ENCODE data around the gene RIPK4. TPM values are rescaled to one million over a fixed set of nuclear protein-coding genes. Genes with fewer than 3 reads are reported as not detected.

Gene RIPK4
- total RNA-seq, 1 donor from 2014 or later: 34.0 TPM

GRCh38 chr21:41736423-41736822 is 30.4 kb downstream of the RIPK4 start:
- TF ChIP-seq, protein P1, sequence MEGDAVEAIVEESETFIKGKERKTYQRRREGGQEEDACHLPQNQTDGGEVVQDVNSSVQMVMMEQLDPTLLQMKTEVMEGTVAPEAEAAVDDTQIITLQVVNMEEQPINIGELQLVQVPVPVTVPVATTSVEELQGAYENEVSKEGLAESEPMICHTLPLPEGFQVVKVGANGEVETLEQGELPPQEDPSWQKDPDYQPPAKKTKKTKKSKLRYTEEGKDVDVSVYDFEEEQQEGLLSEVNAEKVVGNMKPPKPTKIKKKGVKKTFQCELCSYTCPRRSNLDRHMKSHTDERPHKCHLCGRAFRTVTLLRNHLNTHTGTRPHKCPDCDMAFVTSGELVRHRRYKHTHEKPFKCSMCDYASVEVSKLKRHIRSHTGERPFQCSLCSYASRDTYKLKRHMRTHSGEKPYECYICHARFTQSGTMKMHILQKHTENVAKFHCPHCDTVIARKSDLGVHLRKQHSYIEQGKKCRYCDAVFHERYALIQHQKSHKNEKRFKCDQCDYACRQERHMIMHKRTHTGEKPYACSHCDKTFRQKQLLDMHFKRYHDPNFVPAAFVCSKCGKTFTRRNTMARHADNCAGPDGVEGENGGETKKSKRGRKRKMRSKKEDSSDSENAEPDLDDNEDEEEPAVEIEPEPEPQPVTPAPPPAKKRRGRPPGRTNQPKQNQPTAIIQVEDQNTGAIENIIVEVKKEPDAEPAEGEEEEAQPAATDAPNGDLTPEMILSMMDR (IDR thresholded peaks at IDR 0.05; ENCODE audit: insufficient read depth, low read length, severe bottlenecking): no peak
- DNase-seq (ENCODE audit: low read depth): no peak
- Histone ChIP-seq H3K36me3 (ENCODE audit: control insufficient read depth, insufficient read depth, low read length) (peaks cover 9% of the 10 kb centered on the region), H3K4me3 (ENCODE audit: low read depth, low read length) (no peak overlapping the region), H3K27me3 (ENCODE audit: control insufficient read depth, insufficient read depth, low read length) (no peaks in the 10 kb centered on the region)
- FAIRE-seq: no peak

DNA sequence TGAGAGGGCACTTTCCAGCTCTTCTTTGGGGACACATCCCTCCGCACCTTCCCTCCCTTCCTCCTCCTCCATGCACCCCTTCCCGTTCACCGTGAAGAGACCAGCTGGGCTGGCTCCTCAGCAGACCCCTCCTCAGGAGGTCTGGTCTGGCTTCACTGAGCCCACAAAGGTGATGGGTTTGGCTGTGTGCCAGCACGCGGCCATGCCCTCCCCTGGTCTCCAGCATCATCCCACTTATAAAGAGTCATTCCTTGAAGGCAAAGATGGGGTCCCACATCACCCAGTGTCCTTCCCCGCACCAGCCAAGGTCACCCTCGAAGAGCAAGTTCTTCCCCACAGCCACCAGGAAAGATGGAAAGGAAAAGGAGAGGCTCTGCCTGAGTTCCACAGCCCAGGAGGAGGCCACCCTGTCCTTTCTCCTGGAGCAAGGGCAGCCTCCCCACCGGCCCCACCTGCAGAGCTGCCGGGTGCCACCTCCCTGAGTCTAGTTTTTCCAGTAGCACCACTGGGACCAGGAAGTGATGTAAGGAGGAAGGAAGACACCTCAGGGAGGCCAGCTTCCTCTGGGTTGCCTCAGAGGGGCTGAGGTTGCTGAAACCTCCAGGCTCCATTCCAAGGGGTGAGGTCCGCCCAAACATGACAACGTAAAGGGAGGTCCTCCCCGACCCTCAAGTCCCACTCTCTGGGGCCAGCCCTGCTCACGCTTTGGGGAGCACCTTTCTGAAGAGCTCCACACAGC is 32.7 kb downstream of the RIPK4 start:
- Histone ChIP-seq H3K36me3 (ENCODE audit: control insufficient read depth, insufficient read depth, low read length) (no peaks in the 10 kb centered on the region), H3K27me3 (ENCODE audit: control insufficient read depth, insufficient read depth, low read length) (no peaks in the 10 kb centered on the region), H3K4me3 (ENCODE audit: low read depth, low read length) (no peak overlapping the region)
- no peak for DNase-seq (ENCODE audit: low read depth)
- peak; percentile 88 for FAIRE-seq
- TF ChIP-seq, protein P1 (IDR thresholded peaks at IDR 0.05; ENCODE audit: insufficient read depth, low read length, severe bottlenecking): no peak

GRCh38 chr21:41731081-41731480 is 35.8 kb downstream of the RIPK4 start:
- TF ChIP-seq, protein P1 (IDR thresholded peaks at IDR 0.05; ENCODE audit: insufficient read depth, low read length, severe bottlenecking): no peak
- DNase-seq (ENCODE audit: low read depth): peak; percentile 49
- Histone ChIP-seq H3K27me3 (ENCODE audit: control insufficient read depth, insufficient read depth, low read length) (no peaks in the 10 kb centered on the region), H3K36me3 (ENCODE audit: control insufficient read depth, insufficient read depth, low read length) (no peaks in the 10 kb centered on the region), H3K4me3 (ENCODE audit: low read depth, low read length) (no peak overlapping the region)
- FAIRE-seq: no peak

- FAIRE-seq: no peak
Observed at GRCh38 chr21:41730367-41730765, 36.5 kb downstream of the RIPK4 start.

DNA sequence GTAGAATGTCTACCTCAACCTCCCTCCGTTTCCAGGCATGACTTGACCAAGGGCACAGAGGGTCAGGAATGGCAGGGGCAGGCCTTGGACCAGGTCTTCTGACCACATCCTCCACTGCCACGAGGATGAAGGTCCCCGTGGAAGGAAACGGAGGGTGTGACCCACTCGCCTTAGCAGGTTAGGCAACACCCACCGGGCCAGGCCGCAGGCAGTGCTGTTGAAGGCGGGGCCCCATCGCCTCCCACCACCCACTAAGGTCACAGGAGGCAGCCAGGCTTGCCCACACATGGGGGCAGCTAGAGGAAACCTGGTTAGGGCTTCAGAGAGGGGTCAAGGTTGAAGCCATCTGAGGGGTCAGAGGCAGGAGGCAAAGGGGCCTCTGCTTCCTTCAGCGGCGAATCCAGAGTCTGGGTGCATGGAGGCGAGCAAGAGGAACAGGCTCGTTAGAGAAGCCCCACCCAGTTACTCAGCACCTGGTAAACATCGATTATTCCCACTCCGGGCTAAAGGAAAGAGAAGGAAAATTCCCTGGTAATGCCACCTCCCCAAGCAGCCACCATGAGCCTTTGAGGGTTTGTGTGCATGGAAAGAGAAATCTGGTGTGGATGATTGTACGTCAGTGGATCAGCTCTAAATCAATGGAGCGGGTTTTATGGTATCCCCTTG is 37.0 kb downstream of the RIPK4 start:
- TF ChIP-seq, protein P1 (IDR thresholded peaks at IDR 0.05; ENCODE audit: insufficient read depth, low read length, severe bottlenecking): no peak
- no peak overlapping the region for H3K4me3 ChIP-seq (ENCODE audit: low read depth, low read length)
- H3K36me3 ChIP-seq (ENCODE audit: control insufficient read depth, insufficient read depth, low read length): no peaks in the 10 kb centered on the region
- DNase-seq (ENCODE audit: low read depth): peak; percentile 44
- no peaks in the 10 kb centered on the region for H3K27me3 ChIP-seq (ENCODE audit: control insufficient read depth, insufficient read depth, low read length)
- peak; percentile 52 for FAIRE-seq

More at GRCh38 chr21:41730367-41730765, 36.5 kb downstream of the RIPK4 start:
- Histone ChIP-seq H3K4me3 (ENCODE audit: low read depth, low read length) (no peak overlapping the region), H3K27me3 (ENCODE audit: control insufficient read depth, insufficient read depth, low read length) (no peaks in the 10 kb centered on the region), H3K36me3 (ENCODE audit: control insufficient read depth, insufficient read depth, low read length) (no peaks in the 10 kb centered on the region)
- DNase-seq (ENCODE audit: low read depth): no peak
- TF ChIP-seq, protein P1 (IDR thresholded peaks at IDR 0.05; ENCODE audit: insufficient read depth, low read length, severe bottlenecking): no peak
